GM21515 (cell line): ENCODE results near the gene FBXO42.
"Not testable (repeated sequence)": the region's sequence is repeated elsewhere in the genome, so short reads cannot be mapped to it uniquely, and the experiment has no call there.

Source experiments
- ATAC-seq: cut with Tn5 transposase; IDR thresholded peaks from one replicate; pipeline ENCODE4 v1.9.1; 2021; ENCODE audit not compliant: unreplicated experiment

Gene FBXO42

GRCh38 chr1:16266411-16267118 is 85.7 kb downstream of the FBXO42 start:
- ATAC-seq, result no peak

GRCh38 chr1:16262067-16262466 is 90.2 kb downstream of the FBXO42 start:
- no peak for ATAC-seq

DNA sequence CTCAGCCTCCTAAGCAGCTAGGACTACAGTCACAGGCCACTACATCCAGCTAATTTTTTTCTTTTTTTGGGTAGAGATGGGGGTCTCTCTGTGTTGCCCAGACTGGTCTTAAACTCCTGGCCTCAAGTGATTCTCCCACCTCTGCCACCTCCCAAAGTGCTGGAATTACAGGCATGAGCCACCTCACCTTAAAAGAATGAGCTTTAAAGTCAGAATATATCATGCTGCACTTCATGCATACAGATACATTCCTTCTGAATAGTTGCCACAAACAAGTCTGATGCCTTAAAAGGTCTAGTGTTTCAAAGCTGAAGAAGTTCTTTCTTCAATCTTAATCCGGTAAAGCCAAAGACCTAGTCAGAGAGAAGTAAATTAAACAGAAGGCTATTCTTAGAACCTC is 91.5 kb downstream of the FBXO42 start:
- ATAC-seq, result no peak

DNA sequence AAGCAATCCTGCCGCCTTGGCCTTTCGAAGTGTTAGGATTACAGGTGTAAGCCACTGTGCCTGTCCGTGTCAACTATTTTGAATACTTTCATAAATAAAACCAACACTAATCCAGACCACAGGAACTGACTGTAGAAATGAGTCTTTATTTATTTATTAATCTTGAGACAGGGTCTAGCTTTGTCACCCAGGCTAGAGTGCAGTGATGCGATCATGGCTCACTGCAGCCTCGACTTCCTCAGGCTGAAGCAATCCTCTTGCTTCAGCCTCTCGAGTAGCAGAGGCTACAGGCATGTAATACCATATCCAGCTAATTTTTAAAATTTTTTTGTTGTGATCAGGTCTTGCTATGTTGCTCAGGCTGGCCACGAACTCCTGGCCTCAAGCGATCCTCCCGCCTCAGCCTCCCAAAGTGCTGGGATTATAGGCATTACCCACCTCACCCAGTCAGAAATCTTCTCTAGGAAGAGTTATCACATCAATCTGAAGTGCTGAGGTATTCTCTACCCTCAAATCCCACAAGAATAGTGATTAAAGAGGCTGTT is 93.6 kb downstream of the FBXO42 start:
- no peak for ATAC-seq

DNA sequence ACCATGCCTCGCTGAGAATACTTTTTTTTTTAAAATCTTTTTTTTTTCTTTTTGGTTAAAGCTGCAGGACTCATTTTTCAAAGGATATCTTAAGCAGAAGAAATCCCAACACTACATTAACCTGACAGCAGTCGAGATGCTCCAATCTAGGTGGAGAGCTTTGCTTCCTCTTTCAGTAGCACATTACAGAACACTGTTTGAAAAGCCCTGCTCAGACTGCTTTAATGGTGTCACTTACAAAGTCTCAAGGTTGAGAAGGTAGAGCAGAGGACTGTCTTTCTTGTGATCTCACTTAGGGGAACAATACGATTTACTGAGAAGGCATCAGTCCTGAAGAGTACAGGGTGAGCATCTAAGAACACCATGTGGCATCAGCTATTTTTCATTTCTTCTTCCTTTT is 94.3 kb downstream of the FBXO42 start:
- ATAC-seq, result no peak

GRCh38 chr1:16257556-16257955 is 94.7 kb downstream of the FBXO42 start:
- ATAC-seq, result not testable (repeated sequence)

GRCh38 chr1:16256478-16256877 is 95.8 kb downstream of the FBXO42 start:
- no peak for ATAC-seq

- no peak for ATAC-seq
Measured at GRCh38 chr1:16254263-16254928, 97.9 kb downstream of the FBXO42 start.

DNA sequence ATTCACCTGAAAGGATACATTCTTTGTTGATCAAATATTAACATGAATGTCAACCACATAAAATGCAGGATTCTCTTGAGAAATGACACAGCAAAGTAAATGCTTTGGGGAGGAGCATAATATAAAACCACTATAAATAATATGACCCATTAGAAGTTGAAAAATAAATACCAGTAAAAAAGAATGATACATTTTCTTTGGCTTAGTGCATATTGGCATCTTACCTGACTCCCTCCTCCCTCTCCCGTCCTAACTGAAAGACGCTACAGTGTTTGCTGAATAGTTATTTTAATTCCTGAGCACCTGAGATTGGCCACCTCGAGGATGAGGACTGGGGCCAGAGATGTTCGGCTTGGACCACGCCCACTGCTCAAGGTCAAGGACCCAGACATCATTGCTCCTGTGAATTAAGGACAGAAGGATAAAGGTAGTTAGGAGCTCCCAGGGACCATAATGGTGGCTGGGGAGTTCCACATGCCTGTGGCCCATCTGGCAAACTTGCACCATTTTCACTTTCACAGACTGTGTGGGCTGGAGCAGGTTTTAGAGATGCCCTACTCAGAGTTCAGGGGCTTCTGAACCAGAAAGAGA is 98.9 kb downstream of the FBXO42 start:
- no peak for ATAC-seq

GRCh38 chr1:16252912-16253311 is 99.4 kb downstream of the FBXO42 start:
- no peak for ATAC-seq

DNA sequence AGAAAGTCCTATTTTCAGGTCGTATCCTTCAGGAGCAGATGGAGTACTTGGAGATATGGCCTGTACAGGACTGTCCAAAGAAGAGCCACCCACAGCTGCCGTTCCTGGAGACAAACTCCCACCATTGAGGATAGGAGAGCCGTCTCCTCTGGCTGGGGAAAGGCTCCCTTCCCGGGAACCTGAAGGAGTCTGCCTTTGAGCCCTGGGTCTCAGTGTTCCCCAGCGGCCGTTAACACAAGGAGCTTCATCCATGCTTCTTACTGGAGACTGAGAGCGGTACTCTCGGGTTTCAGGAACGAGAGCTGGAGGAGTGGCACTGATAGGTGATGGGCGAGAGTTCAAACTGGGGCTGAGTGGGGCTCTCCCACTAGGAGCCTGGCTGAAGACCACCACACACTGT is 100.9 kb downstream of the FBXO42 start:
- no peak for ATAC-seq

DNA sequence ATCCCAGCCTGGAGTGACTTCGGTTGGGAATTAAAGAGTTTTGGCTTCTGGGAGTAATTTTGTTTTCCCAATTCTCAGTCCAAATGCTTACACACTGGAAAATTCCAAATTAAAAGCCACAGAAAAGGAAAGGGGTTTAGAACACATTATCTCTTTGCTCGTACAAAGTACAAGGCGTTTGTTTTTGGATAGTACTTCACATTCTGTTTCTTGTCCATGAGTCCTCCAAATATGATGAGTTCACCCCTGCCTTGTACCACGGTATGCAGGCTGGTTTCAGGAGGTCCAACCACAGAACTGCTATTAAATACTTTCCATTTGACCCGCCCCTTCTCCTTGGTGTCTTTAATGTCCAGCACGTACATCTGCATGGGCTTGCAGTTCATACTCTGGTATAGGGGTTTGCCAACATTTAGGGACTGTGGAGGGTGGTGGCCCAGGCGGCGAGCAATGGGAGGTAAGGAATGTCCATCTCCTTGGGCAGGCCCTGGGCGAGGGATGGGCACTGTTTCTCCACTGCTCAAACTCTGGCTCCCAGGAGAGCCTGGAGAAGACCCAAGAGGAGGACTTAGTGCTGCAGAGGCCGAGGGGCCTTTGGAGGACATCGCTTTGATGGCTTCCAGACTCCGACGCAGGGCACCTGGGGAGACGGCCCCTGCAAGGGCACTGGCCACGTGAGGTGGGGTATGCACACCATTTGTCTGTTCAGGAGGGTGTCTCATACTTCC is 101.6 kb downstream of the FBXO42 start:
- no peak for ATAC-seq

DNA sequence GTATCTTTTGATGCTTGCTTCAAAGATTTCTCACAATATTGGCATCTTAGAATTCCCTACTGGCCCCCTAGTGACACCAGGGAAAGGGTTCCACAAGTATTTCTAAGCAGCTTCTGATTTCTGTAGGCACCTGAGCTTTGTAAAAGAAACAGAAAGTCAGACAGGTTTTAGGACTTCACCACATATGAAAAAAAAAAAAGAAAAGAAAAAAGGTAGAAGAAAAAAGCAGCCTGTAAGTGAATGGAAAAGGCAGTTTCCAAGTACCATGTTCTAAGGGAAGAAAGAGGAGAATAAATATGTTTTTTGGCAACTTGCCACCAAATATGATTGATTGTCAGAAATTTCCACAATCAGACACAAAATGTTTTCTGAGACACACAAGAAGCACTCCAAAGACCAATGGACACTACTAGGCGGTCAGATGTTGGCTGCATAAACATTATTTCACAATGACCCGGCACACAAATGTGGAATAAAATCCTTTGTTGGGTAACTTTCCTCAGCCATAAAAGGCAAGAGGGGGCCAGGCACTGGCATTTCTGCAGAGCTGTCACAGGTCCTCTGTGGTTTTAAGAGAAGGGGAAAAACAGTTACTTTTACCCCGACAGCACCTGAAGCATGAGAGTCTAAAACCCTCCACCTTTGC is 102.6 kb downstream of the FBXO42 start:
- ATAC-seq, result no peak

- ATAC-seq, result no peak
Measured at GRCh38 chr1:16248603-16249516, 103.4 kb downstream of the FBXO42 start.

DNA sequence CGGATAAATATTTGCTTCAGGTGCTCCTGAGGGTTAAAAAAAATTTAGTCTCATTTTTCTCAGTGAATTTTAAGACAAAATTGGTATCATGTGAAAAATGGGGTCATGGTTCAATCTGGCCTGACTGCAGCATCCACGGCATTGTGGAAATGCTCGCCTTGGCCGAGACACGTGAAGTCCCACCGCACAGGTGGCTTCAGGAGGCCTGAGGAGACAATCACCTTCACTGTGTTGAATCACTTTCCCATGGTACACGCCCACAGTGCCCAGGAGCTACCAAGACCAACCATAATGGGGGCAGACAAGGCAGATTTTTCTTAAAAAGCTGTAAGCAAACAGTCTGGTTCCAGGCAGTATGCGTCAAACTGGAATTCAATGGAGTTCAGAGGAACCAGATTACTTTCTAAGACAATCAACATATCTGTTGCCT is 104.3 kb downstream of the FBXO42 start:
- no peak for ATAC-seq

DNA sequence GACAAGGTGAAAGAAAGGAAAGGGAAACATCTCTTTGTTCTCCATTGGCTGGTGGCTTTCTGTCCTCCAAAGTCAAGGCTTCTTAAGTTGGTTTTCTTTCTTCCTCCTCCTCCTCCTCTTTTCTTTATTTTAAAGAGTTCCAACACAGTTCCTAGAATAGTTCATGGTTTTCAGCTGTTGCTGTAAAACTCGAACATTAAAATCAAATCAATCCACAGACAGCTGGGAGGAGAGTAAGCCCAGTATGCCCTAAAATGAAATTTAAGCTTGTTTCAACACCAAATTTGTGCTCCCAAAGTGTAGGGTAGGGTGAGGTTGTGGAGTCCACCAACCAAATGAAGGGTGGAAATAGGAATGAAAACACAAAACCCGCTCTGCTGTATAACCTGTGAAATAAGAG is 104.8 kb downstream of the FBXO42 start:
- ATAC-seq, result no peak

- ATAC-seq, result no peak
Measured at GRCh38 chr1:16246961-16247360, 105.3 kb downstream of the FBXO42 start.

- not testable (repeated sequence) for ATAC-seq
Measured at GRCh38 chr1:16246239-16246638, 106.0 kb downstream of the FBXO42 start.

DNA sequence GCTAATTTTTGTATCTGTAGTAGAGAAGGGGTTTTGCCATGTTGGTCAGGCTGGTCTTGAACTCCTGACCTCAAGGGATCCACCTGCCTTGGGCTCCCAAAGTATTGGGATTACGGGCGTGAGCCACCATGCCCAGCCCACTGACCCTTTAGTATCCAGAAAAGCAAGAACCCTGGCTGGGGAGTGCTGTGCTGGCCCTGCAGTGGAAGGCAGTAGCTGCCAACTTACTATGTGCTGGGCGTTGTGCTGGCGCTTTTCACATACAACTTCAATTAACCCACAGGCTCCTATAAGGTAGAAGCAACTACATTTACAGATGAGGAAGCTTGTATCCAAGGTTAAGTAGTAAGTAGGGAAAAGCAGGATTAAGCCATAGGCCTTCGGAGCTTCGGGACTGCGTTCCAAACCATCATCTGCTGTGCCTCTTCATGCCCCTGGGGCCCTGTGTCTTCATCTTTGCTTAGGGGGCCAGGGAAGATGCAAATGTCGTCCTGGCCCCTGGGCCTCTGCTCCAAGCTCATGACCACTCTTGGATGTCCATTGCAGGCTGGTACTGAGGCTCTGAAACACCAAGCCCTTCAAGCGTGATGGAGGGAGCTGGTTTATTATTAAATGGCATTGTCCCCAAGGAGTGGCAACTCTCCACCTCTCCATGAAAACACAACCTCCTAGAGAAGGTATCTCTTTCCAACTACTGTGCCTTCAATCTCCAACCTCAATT is 106.6 kb downstream of the FBXO42 start:
- ATAC-seq, result no peak
